Activated effector memory CD4-positive, alpha-beta T cell treated with Interleukin-2 at 50 U/mL for 16 hours (primary cell): Measurements from ENCODE around the gene XPO6.

Experiments
- DNase-seq: peaks from one replicate; pipeline ENCODE4 v3.0.0-alpha.2; 2020

Gene XPO6

GRCh38 chr16:28058839-28059589, 152.8 kb downstream of the XPO6 start:
- no peak for DNase-seq

GRCh38 chr16:28057949-28058348, 153.8 kb downstream of the XPO6 start:
- DNase-seq: no peak

GRCh38 chr16:28053461-28053860, 158.3 kb downstream of the XPO6 start:
- DNase-seq: no peak

- no peak for DNase-seq
Measured at GRCh38 chr16:28052274-28053128, 159.3 kb downstream of the XPO6 start.

- no peak for DNase-seq
Measured at GRCh38 chr16:28051486-28051885, 160.3 kb downstream of the XPO6 start.
